ENCODE measurements around the gene RAD51B. TPM values are rescaled to one million over a fixed set of nuclear protein-coding genes. Genes with fewer than 3 reads are reported as not detected.

Gene RAD51B
- total and polyA plus RNA-seq, 2 of the 13 experiments (the other 11 are each of a cell fraction or from before 2014, with no cell fraction given) = 7.0 to 9.5 TPM

GRCh38 chr14:68651652-68652432 is 832.3 kb downstream of the RAD51B start:
- Histone ChIP-seq H3K27me3 (ENCODE audit: control insufficient read depth in 1 of 2, insufficient read depth in 2 of 2, low read length in 2 of 2) (no peaks in the 10 kb centered on the region), H3K27ac (ENCODE audit: extremely low read length, insufficient read depth, low read length) (no peak overlapping the region), H3K79me2 (ENCODE audit: insufficient read depth, low read length) (no peaks in the 10 kb centered on the region), H3K4me1 (ENCODE audit: insufficient read depth, low read length) (peaks cover 39% of the 10 kb centered on the region), H3K36me3 (replicated peaks in 1 of 2; ENCODE audit: control insufficient read depth in 1 of 2, insufficient read depth in 2 of 2, low read length in 2 of 2) (no peaks in the 10 kb centered on the region), H3K4me3 (replicated peaks in 1 of 3; ENCODE audit: insufficient read depth in 1 of 3, low read depth in 2 of 3, low read length in 3 of 3) (no peak overlapping the region), H3K9me3 (ENCODE audit: low read length) (no peaks in the 10 kb centered on the region), H3K9ac (ENCODE audit: insufficient read depth, low read depth, low read length) (no peak overlapping the region), H4K20me1 (ENCODE audit: insufficient read depth, low read length) (no peaks in the 10 kb centered on the region), H2AFZ (ENCODE audit: low read length) (no peak overlapping the region), H3K4me2 (ENCODE audit: low read depth, low read length) (no peak overlapping the region)
- ChIA-PET POLR2A (no interaction called here), CTCF (ENCODE audit: low intra/inter-chr PET ratio, low total read pairs) (no interaction called here)
- in situ Hi-C loops (cut with HindIII; ENCODE audit: extremely low pct_ligation_motif_present, low pct_unique_long_range_greater_than_20kb) (loop anchor here (25.0 kb wide), 1 partner anchor 715 kb away; no protein-coding TSS in a partner anchor), intact Hi-C loops (cut with micrococcal nuclease; ENCODE audit: unreplicated experiment) (loop anchor here (10.0 kb wide), 1 partner anchor 407 kb away; no protein-coding TSS in a partner anchor)
- WGBS (ENCODE audit: low lambda C conversion rate) = 65% methylated on average over 16 of the region's 22 CpGs
- ATAC-seq (no peak), FAIRE-seq (no peak), DNase-seq (ENCODE audit: low spot score) (no peak)
- no TSS peak for BruUV-seq (replicated peaks)
- TF ChIP-seq ZNF431 (CRISPR knock-in tag; IDR thresholded peaks at IDR 0.05; ENCODE audit: borderline replicate concordance, low read depth) (no peak), ZNF564 (CRISPR knock-in tag; IDR thresholded peaks at IDR 0.05) (no peak), NFE2L2 (IDR thresholded peaks at IDR 0.05; ENCODE audit: low read length) (peak; percentile 52), ZSCAN25 (CRISPR knock-in tag; IDR thresholded peaks at IDR 0.05) (no peak), ETV6 (CRISPR knock-in tag; conservative IDR thresholded peaks at IDR 0.05) (no peak)

DNA sequence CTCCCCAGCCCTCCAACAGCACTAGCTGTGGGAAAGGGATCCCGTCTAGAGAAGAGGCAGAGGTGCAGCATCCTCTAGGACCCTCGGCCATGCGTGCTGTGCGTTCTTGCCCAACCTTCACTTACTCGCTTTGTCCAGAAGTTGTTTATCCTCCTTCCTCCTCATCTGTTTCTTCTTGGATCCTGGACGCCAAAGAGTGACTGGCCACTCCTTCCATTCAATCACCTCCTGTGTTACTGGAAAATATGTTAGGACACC is 832.8 kb downstream of the RAD51B start:
- in situ Hi-C loops (cut with HindIII; ENCODE audit: extremely low pct_ligation_motif_present, low pct_unique_long_range_greater_than_20kb) (loop anchor here (25.0 kb wide), 1 partner anchor 715 kb away; no protein-coding TSS in a partner anchor), intact Hi-C loops (cut with micrococcal nuclease; ENCODE audit: unreplicated experiment) (loop anchor here (10.0 kb wide), 1 partner anchor 408 kb away; no protein-coding TSS in a partner anchor)
- ATAC-seq (no peak), FAIRE-seq (no peak), DNase-seq (ENCODE audit: low spot score) (no peak)
- ChIA-PET CTCF (ENCODE audit: low intra/inter-chr PET ratio, low total read pairs) (no interaction called here), POLR2A (no interaction called here)
- H3K27me3 ChIP-seq (ENCODE audit: control insufficient read depth in 1 of 2, insufficient read depth in 2 of 2, low read length in 2 of 2) = no peaks in the 10 kb centered on the region
- H2AFZ ChIP-seq (ENCODE audit: low read length) = no peak overlapping the region
- H3K27ac ChIP-seq (ENCODE audit: extremely low read length, insufficient read depth, low read length) = no peak overlapping the region
- H3K79me2 ChIP-seq (ENCODE audit: insufficient read depth, low read length) = no peaks in the 10 kb centered on the region
- H4K20me1 ChIP-seq (ENCODE audit: insufficient read depth, low read length) = no peaks in the 10 kb centered on the region
- no peak overlapping the region for H3K4me3 ChIP-seq (replicated peaks in 1 of 3; ENCODE audit: insufficient read depth in 1 of 3, low read depth in 2 of 3, low read length in 3 of 3)
- 80% methylated on average over 6 of the region's 6 CpGs for WGBS (ENCODE audit: low lambda C conversion rate)
- no peak overlapping the region for H3K9ac ChIP-seq (ENCODE audit: insufficient read depth, low read depth, low read length)
- H3K4me1 ChIP-seq (ENCODE audit: insufficient read depth, low read length) = peaks cover 44% of the 10 kb centered on the region
- H3K36me3 ChIP-seq (replicated peaks in 1 of 2; ENCODE audit: control insufficient read depth in 1 of 2, insufficient read depth in 2 of 2, low read length in 2 of 2) = no peaks in the 10 kb centered on the region
- BruUV-seq (replicated peaks) = no TSS peak
- no peak overlapping the region for H3K4me2 ChIP-seq (ENCODE audit: low read depth, low read length)
- H3K9me3 ChIP-seq (ENCODE audit: low read length) = no peaks in the 10 kb centered on the region
- TF ChIP-seq ZNF484 (CRISPR knock-in tag; IDR thresholded peaks at IDR 0.05; ENCODE audit: borderline replicate concordance, low read depth) (no peak), ZNF460 (CRISPR knock-in tag; IDR thresholded peaks at IDR 0.05; ENCODE audit: borderline replicate concordance) (no peak), ZNF790 (CRISPR knock-in tag; IDR thresholded peaks at IDR 0.05; ENCODE audit: borderline replicate concordance) (no peak), SP5 (CRISPR knock-in tag; IDR thresholded peaks at IDR 0.05; ENCODE audit: borderline replicate concordance, low read depth) (no peak), JUNB (CRISPR knock-in tag; IDR thresholded peaks at IDR 0.05; ENCODE audit: borderline replicate concordance) (no peak), ZNF550 (CRISPR knock-in tag; IDR thresholded peaks at IDR 0.05; ENCODE audit: borderline replicate concordance) (no peak), RORA (CRISPR knock-in tag; IDR thresholded peaks at IDR 0.05) (no peak), BCL6 (CRISPR knock-in tag; IDR thresholded peaks at IDR 0.05) (no peak), NR3C1 (CRISPR knock-in tag; IDR thresholded peaks at IDR 0.05) (no peak), SAP130 (CRISPR knock-in tag; IDR thresholded peaks at IDR 0.05; ENCODE audit: low read depth) (no peak), ZNF343 (CRISPR knock-in tag; IDR thresholded peaks at IDR 0.05) (no peak)
- TF ChIP-seq, protein P1, sequence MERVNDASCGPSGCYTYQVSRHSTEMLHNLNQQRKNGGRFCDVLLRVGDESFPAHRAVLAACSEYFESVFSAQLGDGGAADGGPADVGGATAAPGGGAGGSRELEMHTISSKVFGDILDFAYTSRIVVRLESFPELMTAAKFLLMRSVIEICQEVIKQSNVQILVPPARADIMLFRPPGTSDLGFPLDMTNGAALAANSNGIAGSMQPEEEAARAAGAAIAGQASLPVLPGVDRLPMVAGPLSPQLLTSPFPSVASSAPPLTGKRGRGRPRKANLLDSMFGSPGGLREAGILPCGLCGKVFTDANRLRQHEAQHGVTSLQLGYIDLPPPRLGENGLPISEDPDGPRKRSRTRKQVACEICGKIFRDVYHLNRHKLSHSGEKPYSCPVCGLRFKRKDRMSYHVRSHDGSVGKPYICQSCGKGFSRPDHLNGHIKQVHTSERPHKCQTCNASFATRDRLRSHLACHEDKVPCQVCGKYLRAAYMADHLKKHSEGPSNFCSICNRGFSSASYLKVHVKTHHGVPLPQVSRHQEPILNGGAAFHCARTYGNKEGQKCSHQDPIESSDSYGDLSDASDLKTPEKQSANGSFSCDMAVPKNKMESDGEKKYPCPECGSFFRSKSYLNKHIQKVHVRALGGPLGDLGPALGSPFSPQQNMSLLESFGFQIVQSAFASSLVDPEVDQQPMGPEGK (CRISPR knock-in tag; IDR thresholded peaks at IDR 0.05) = no peak

Data from HepG2 (cell line).